Immature natural killer cell (primary cell): ENCODE measurements around the gene DEF6. TPM values are rescaled to one million over a fixed set of nuclear protein-coding genes. Genes with fewer than 3 reads are reported as not detected.

Experiments used
- DNase-seq, 3 donors: peaks; one replicate each; pipeline ENCODE4 v3.0.0; 2022; ENCODE audit warnings: mixed read lengths in 1 of 3
- H3K27ac Mint-ChIP-seq, 6 donors: one replicate each; pipeline ENCODE4 v1.8.0; 2020; ENCODE audit warnings: mixed read lengths in 6 of 6, mild to moderate bottlenecking in 5 of 6, inconsistent platforms in 4 of 6, moderate library complexity in 3 of 6
- H3K27me3 Mint-ChIP-seq, 3 donors: one replicate each; pipeline ENCODE4 v1.8.0; 2020 to 2021; ENCODE audit warnings: low read depth in 3 of 3, mild to moderate bottlenecking in 3 of 3, mixed read lengths in 3 of 3, moderate library complexity in 3 of 3, inconsistent platforms in 1 of 3
- H3K36me3 Mint-ChIP-seq, 3 donors: one replicate each; pipeline ENCODE4 v1.8.0; 2020; ENCODE audit warnings: mixed read lengths in 3 of 3, inconsistent platforms in 2 of 3, mild to moderate bottlenecking in 2 of 3
- H3K4me1 Mint-ChIP-seq, 2 donors: one replicate each; pipeline ENCODE4 v1.8.0; 2020; ENCODE audit warnings: inconsistent platforms in 2 of 2, mild to moderate bottlenecking in 2 of 2, mixed read lengths in 2 of 2, moderate library complexity in 1 of 2
- H3K4me3 Mint-ChIP-seq, 5 donors: one replicate each; pipeline ENCODE4 v1.8.0; 2020; ENCODE audit warnings: mild to moderate bottlenecking in 5 of 5, mixed read lengths in 5 of 5, inconsistent platforms in 3 of 5, moderate library complexity in 3 of 5
- H3K9me3 Mint-ChIP-seq, 6 donors: one replicate each; pipeline ENCODE4 v1.8.0; 2020; ENCODE audit warnings: mild to moderate bottlenecking in 6 of 6, mixed read lengths in 6 of 6, inconsistent platforms in 4 of 6, moderate library complexity in 3 of 6
- polyA plus RNA-seq, 3 donors: library from polyadenylated mRNA; unstranded; fragments of 300-500 nt; fragmentation: Illumina TruSeq; gene quantifications; one replicate each; pipeline ENCODE4 v1.2.3, GENCODE V29; 2021

The DEF6 gene
- polyA plus RNA-seq, 3 donors from 2014 or later, result 90.7 to 226 (median 95.1) TPM

GRCh38 chr6:35264550-35265274, 32.9 kb upstream of the DEF6 start:
- DNase-seq, result no peak
- Mint-ChIP-seq H3K27ac (peak overlapping the region; percentile 89 to 98 (median 92)), H3K4me1 (peaks cover 60 to 69% of the 10 kb centered on the region in 2 donors), H3K27me3 (peaks cover 4 to 9% (median 8%) of the 10 kb centered on the region in 3 donors), H3K9me3 (no peaks in the 10 kb centered on the region), H3K4me3 (peak overlapping the region in 4 of 5 donors; percentile 51 to 87 (median 78)), H3K36me3 (peaks cover 0 to 6% (median 0%) of the 10 kb centered on the region in 3 donors)

DNA sequence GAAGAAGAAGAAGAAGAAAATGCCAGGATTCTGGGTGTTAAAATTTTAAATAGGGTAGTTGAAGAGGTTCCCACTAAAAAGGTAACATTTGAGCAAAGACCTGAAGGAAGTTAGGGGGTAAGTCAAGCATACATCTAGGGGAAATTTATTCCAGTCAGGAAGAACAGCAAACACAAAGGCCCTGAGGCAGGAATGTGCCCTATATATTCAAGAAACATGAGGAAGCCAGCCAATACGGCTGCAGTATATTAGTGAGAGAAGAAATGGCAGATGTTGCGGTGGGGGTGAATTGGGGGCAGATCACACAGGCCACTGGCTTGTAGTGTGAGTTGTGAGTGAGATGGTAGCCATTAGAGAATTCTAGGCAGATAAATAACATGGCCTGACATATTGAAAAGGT, 32.1 kb upstream of the DEF6 start:
- no peaks in the 10 kb centered on the region for H3K9me3 Mint-ChIP-seq
- DNase-seq, result no peak
- peaks cover 52 to 61% of the 10 kb centered on the region in 2 donors for H3K4me1 Mint-ChIP-seq
- H3K4me3 Mint-ChIP-seq, result peak overlapping the region in 1 of 5 donors; percentile 7
- H3K27me3 Mint-ChIP-seq, result peaks cover 0 to 4% (median 2%) of the 10 kb centered on the region in 3 donors
- peak overlapping the region in 5 of 6 donors; percentile 19 to 64 (median 56) for H3K27ac Mint-ChIP-seq
- peaks cover 0 to 6% (median 0%) of the 10 kb centered on the region in 3 donors for H3K36me3 Mint-ChIP-seq

GRCh38 chr6:35267446-35267845, 30.2 kb upstream of the DEF6 start:
- Mint-ChIP-seq H3K27ac (peak overlapping the region in 1 of 6 donors; percentile 40), H3K4me1 (peaks cover 37 to 43% of the 10 kb centered on the region in 2 donors), H3K27me3 (peaks cover 0 to 2% (median 0%) of the 10 kb centered on the region in 3 donors), H3K36me3 (peaks cover 0 to 6% (median 0%) of the 10 kb centered on the region in 3 donors), H3K9me3 (no peaks in the 10 kb centered on the region), H3K4me3 (no peak overlapping the region)
- no peak for DNase-seq

- Mint-ChIP-seq H3K4me1 (peaks cover 33 to 38% of the 10 kb centered on the region in 2 donors), H3K9me3 (no peaks in the 10 kb centered on the region), H3K36me3 (peaks cover 0 to 6% (median 0%) of the 10 kb centered on the region in 3 donors), H3K4me3 (no peak overlapping the region), H3K27ac (peak overlapping the region in 1 of 6 donors; percentile 40), H3K27me3 (peaks cover 0 to 2% (median 0%) of the 10 kb centered on the region in 3 donors)
- DNase-seq, result no peak
These were observed 29.7 kb upstream of the DEF6 start for GRCh38 chr6:35267897-35268296.

- no peak overlapping the region for H3K4me3 Mint-ChIP-seq
- DNase-seq, result no peak
- H3K36me3 Mint-ChIP-seq, result no peaks in the 10 kb centered on the region
- no peak overlapping the region for H3K27ac Mint-ChIP-seq
- H3K27me3 Mint-ChIP-seq, result peaks cover 0 to 2% (median 0%) of the 10 kb centered on the region in 3 donors
- H3K4me1 Mint-ChIP-seq, result peaks cover 12 to 17% of the 10 kb centered on the region in 2 donors
- H3K9me3 Mint-ChIP-seq, result no peaks in the 10 kb centered on the region
These were observed 25.6 kb upstream of the DEF6 start for GRCh38 chr6:35272005-35272404.

DNA sequence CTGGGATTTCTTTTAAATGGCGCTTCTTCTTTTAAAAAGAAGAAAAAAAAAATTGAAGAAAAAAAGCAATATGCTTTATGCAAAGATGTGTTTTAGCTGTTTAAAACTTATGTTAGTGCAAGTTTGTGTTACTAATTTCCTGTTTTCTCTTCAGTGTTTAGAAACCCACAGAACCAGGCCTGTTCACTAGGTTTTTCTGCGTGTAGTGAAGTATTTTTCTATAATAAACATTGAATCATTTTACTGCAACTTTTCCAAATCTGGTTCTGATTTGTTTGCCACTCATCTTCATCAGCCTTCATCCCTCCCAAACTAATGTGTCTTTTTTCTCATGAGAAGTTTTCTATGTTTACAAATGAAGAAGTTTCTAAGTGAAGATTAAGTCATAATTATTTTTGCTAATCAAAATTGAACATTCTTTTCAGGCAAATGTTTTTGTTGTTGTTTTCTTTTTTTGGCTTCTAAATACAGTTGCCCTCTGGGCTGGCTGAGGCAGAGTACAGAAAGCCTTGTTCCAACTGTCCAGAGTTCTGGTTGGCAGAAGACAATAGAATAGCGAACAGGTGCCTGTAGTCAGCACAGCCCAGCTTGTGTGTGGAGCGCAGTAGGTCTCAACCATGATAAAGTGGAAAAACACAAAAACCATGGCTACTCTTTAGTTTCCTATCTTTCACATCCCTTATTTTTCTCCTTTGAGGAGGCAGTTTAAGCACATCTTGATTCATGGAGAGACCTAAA, 23.6 kb upstream of the DEF6 start:
- Mint-ChIP-seq H3K4me1 (peaks cover 12 to 15% of the 10 kb centered on the region in 2 donors), H3K27ac (peak overlapping the region in 4 of 6 donors; percentile 9 to 46 (median 36)), H3K27me3 (peaks cover 0 to 2% (median 0%) of the 10 kb centered on the region in 3 donors), H3K4me3 (no peak overlapping the region), H3K36me3 (no peaks in the 10 kb centered on the region), H3K9me3 (no peaks in the 10 kb centered on the region)
- DNase-seq, result no peak

- Mint-ChIP-seq H3K27me3 (peaks cover 0 to 2% (median 0%) of the 10 kb centered on the region in 3 donors), H3K27ac (peak overlapping the region in 3 of 6 donors; percentile 0 to 15 (median 10)), H3K4me1 (peaks cover 12 to 16% of the 10 kb centered on the region in 2 donors), H3K9me3 (no peaks in the 10 kb centered on the region), H3K36me3 (no peaks in the 10 kb centered on the region), H3K4me3 (no peak overlapping the region)
- DNase-seq, result no peak
These were observed 21.8 kb upstream of the DEF6 start for GRCh38 chr6:35275744-35276260.

DNA sequence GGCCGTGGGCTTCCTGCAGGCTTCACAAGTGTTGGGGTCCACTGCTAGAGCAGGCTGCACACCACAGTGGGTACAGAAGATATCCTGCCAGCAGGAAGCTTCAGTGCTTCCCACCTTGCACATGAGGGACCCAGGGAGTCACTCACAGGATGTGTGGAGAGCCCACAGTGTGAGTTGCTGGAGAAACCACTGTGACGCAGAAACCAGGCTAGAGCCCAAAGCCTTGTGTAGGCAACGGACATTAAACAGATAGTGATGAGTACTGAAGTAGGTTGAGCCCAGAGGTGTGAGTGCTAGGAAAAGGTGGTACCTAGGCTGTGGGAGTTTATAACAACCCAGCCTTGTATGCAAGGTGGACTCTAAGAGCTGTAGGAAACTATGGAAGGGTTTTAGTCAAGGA, 18.9 kb upstream of the DEF6 start:
- no peaks in the 10 kb centered on the region for H3K9me3 Mint-ChIP-seq
- DNase-seq, result no peak
- peaks cover 9 to 23% (median 16%) of the 10 kb centered on the region in 3 donors for H3K36me3 Mint-ChIP-seq
- H3K4me1 Mint-ChIP-seq, result peaks cover 12 to 15% of the 10 kb centered on the region in 2 donors
- no peaks in the 10 kb centered on the region for H3K27me3 Mint-ChIP-seq
- H3K4me3 Mint-ChIP-seq, result peak overlapping the region in 3 of 5 donors; percentile 31 to 44 (median 38)
- peak overlapping the region in 3 of 6 donors; percentile 44 to 77 (median 74) for H3K27ac Mint-ChIP-seq

DNA sequence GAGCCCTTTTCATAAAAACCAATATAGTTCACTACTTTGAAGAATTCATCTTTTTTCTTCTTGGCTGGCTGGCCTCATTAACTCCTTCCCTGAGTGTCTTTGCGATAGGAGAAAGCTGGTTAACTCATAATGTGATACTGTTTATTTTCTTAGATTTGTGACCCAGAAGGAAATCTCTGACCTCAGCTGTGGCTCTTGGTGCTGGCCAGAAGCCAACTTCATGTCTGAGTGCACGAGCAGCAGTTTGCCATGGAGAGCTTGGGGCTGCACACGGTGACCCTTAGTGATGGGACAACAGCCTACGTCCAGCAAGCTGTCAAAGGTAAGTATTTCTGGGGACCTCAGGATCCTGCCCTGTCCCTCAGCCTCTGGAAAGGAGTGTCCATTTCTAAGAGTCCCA, 16.7 kb upstream of the DEF6 start:
- Mint-ChIP-seq H3K36me3 (peaks cover 12 to 37% (median 21%) of the 10 kb centered on the region in 3 donors), H3K27me3 (no peaks in the 10 kb centered on the region), H3K4me3 (no peak overlapping the region), H3K4me1 (peaks cover 7 to 10% of the 10 kb centered on the region in 2 donors), H3K27ac (peak overlapping the region in 2 of 6 donors; percentile 44 to 55), H3K9me3 (no peaks in the 10 kb centered on the region)
- DNase-seq, result no peak

- Mint-ChIP-seq H3K4me3 (no peak overlapping the region), H3K27ac (no peak overlapping the region), H3K9me3 (no peaks in the 10 kb centered on the region), H3K4me1 (peaks cover 7 to 10% of the 10 kb centered on the region in 2 donors), H3K36me3 (peaks cover 21 to 51% (median 30%) of the 10 kb centered on the region in 3 donors), H3K27me3 (no peaks in the 10 kb centered on the region)
- DNase-seq, result no peak
These were observed 15.1 kb upstream of the DEF6 start for GRCh38 chr6:35282472-35282871.

GRCh38 chr6:35283361-35283760, 14.3 kb upstream of the DEF6 start:
- no peak for DNase-seq
- Mint-ChIP-seq H3K4me3 (no peak overlapping the region), H3K9me3 (no peaks in the 10 kb centered on the region), H3K4me1 (peaks cover 5 to 7% of the 10 kb centered on the region in 2 donors), H3K27me3 (no peaks in the 10 kb centered on the region), H3K36me3 (peaks cover 22 to 53% (median 30%) of the 10 kb centered on the region in 3 donors), H3K27ac (peak overlapping the region in 1 of 6 donors; percentile 17)

DNA sequence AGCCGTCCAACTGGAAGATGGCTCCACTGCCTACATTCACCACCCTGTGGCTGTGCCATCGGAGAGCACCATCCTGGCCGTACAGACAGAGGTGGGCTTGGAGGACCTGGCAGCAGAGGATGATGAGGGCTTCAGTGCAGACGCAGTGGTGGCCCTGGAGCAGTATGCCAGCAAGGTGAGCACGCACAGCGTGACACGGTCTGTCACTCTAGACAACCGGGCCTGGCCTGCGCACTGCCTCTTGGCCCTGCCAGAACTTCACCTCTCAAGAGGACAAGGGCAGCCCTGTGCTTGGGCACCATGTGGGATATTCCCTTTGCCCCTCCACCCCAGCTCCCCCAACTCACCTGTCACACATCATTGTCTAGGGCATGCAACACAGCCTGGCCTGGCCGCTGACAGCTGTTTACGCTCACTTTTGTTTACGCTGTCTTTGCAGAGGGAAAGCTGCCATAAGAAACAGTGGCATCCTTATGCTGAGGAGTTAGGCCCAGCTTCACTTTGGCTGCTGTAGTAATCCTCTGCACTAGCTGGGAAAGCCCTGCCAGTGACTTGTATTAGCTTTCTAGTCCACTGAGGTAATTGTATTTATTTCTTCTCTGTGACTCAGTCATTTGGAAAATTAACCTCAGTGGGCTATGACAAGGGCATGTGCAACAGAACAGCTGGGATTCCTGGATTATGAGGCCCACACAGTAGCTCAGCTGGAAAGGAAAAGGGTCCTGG, 9.8 kb upstream of the DEF6 start:
- DNase-seq, result no peak
- no peak overlapping the region for H3K27ac Mint-ChIP-seq
- peaks cover 31 to 65% (median 32%) of the 10 kb centered on the region in 3 donors for H3K36me3 Mint-ChIP-seq
- H3K9me3 Mint-ChIP-seq, result no peaks in the 10 kb centered on the region
- no peaks in the 10 kb centered on the region for H3K4me1 Mint-ChIP-seq
- no peaks in the 10 kb centered on the region for H3K27me3 Mint-ChIP-seq
- H3K4me3 Mint-ChIP-seq, result no peak overlapping the region

DNA sequence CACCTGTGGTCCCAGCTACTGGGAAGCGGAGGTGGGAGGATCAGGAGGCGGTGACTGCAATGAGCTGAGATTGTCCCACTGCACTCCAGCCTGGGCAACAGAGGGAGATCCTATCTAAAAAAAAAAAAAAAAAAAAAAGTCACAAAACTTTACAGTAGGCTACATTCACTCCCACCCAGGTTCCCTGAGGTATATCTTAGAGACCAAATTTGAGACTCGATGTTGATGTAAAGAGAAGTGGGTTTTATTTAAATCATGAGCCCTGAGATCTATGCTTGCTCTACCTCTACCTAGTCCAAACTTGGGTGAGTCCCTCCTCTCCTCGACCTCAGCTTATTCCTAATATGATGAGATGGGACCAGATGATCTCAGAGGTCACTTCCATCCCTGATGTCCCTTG, 8.8 kb upstream of the DEF6 start:
- Mint-ChIP-seq H3K9me3 (no peaks in the 10 kb centered on the region), H3K4me3 (no peak overlapping the region), H3K36me3 (peaks cover 27 to 60% (median 28%) of the 10 kb centered on the region in 3 donors), H3K27ac (peak overlapping the region in 1 of 6 donors; percentile 61), H3K27me3 (no peaks in the 10 kb centered on the region), H3K4me1 (no peaks in the 10 kb centered on the region)
- DNase-seq, result no peak
